ENCODE measurements around the gene FPGT.

DNA sequence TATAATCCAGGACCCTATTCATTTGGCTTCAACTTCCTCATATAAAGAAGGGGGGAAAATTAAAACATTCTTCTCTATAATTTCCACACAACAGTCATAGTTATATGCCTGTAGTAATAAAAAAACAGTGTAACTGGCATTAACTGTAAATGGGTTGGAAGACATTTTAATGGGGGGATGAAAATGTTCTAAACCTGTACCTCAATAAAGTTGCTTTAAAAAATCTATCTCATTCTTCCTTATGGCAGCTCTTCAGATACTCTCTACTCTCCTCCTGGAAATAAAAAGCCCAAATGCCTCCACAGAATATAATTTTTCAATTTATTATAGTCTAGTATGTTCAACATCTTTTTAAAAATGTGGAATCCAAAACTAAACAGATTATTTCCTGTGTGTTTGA is 2.7 kb upstream of the FPGT start:
- TF ChIP-seq, protein P1, sequence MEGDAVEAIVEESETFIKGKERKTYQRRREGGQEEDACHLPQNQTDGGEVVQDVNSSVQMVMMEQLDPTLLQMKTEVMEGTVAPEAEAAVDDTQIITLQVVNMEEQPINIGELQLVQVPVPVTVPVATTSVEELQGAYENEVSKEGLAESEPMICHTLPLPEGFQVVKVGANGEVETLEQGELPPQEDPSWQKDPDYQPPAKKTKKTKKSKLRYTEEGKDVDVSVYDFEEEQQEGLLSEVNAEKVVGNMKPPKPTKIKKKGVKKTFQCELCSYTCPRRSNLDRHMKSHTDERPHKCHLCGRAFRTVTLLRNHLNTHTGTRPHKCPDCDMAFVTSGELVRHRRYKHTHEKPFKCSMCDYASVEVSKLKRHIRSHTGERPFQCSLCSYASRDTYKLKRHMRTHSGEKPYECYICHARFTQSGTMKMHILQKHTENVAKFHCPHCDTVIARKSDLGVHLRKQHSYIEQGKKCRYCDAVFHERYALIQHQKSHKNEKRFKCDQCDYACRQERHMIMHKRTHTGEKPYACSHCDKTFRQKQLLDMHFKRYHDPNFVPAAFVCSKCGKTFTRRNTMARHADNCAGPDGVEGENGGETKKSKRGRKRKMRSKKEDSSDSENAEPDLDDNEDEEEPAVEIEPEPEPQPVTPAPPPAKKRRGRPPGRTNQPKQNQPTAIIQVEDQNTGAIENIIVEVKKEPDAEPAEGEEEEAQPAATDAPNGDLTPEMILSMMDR (IDR thresholded peaks at IDR 0.05; ENCODE audit: insufficient read depth, low read depth, low read length), result no peak
- TF ChIP-seq EZH2 (IDR thresholded peaks at IDR 0.05; ENCODE audit: insufficient read depth, low read length), result no peak

Data from astrocyte (in vitro differentiated cells and primary cell).